PC-3 (cell line): Measurements from ENCODE around the gene KCND3.

Source experiments
- CTCF ChIP-seq: fragments of 300-600 bp; sonication (generic); conservative IDR thresholded peaks from 2 replicates; pipeline ENCODE4 v1.5.1; 2017; ENCODE audit warnings: antibody characterized with exemption, low read depth, mild to moderate bottlenecking, low read length
- EZH2 ChIP-seq: fragments of 300-600 bp; sonication (generic); IDR thresholded peaks from one replicate; pipeline ENCODE4 v1.6.1; 2017; ENCODE audit warnings: antibody characterized with exemption, mild to moderate bottlenecking, low read length; ENCODE audit not compliant: unreplicated experiment

- TF ChIP-seq CTCF (no peak), EZH2 (no peak)
Observed at GRCh38 chr1:111930356-111930755, 59.1 kb downstream of the KCND3 start.
